HG03139 (cell line): Measurements from ENCODE around the gene CCDC85B.

Source experiments
- ATAC-seq: cut with Tn5 transposase; IDR thresholded peaks from one replicate; pipeline ENCODE4 v1.9.1; 2021; ENCODE audit not compliant: unreplicated experiment

CCDC85B gene

DNA sequence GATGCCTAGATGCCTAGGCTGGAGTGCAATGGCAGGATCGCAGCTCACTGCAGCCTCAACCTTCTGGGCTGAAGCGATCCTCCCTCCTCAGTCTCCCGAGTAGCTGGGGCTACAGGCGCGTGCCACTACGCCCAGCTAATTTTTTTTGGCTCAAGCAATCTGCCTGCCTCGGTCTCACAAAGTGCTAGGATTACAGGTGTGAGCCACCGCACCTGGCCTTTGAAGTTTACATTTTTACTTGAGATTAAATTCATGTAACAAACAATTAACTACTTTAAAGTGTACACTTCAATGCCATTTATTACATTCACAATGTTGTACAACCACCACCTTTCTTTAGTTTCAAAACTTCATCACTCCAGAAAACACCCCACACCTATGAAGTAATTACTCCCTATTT, 13.2 kb downstream of the CCDC85B start:
- no peak for ATAC-seq

DNA sequence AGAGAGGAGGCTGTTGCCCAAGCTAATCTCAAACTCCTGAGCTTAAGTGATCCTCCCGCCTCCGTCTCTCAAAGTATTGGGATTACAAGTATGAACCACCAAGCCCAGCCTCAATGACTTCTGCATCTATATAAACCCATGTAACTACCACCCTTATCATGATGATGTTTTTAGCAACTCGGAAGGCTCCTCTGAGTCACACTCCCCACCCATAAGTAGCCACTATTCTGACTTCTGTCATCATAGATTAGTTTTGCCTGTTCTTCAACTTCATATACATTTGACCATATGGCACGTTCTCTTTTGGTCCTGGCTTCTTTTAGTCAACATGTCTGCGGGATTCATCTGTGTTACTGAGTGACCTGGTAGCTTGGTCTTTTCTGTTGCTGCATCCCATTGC, 16.1 kb downstream of the CCDC85B start:
- ATAC-seq = no peak

DNA sequence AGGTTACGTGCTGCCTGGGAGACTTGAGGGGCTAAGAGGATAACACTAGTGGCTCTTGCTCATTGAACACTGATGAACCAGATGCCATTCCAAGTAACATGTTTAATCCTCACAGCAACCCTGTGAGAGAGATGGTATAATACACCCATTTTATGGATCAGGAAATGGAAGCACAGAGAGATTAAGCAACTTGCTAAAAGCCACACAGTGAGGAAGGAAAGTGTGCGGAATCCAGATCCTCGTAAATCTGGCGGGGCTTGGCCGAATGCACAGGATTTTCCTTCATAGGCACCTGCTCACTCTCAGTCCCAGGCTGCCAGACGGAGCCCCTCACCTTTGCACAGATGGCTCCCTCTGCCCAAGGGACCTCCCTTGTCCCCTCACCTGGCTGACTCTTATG, 17.4 kb downstream of the CCDC85B start:
- no peak for ATAC-seq

DNA sequence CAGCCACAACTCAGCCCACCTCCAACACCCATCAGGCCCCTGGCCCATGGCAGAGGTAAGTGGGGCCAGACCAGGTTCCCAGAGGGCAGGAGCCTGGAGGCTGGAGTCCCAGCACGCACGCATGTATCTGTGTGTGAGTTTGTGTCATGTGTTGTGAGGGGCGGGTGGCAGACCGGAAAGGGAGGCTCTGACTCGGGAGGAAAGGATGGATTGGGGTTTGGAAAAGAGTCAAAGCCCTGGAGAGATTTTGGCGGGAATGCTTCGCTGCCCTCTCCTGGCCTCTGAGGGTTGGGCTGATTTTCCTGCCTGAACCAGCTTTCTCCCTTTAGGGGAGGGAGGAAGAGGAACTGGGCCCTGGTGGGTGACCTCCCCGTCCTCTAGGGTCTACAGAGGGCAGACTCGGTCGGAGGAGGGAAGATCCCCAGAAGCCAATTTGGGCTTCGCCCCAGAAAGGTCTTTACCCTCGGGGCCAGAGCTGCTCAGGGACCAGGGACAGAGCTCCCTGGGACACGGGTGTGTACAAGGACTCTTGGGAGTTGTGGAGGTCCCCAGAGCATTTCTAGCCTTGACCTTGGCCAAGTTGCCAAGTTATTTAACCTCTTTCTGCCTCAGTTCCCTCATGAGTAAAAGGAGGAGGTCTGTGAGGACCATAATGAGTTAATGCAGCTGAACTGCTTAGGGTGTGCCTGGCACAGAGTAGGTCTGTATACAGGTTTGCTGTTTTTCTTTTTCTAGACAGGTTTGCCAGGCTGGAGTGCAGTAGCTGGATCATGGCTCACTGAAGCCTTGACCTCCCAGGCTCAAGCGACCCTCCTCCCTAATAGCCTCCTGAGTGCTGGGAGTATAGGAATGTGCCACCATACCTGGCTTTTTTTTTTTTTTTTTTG, 21.5 kb downstream of the CCDC85B start:
- ATAC-seq = no peak

DNA sequence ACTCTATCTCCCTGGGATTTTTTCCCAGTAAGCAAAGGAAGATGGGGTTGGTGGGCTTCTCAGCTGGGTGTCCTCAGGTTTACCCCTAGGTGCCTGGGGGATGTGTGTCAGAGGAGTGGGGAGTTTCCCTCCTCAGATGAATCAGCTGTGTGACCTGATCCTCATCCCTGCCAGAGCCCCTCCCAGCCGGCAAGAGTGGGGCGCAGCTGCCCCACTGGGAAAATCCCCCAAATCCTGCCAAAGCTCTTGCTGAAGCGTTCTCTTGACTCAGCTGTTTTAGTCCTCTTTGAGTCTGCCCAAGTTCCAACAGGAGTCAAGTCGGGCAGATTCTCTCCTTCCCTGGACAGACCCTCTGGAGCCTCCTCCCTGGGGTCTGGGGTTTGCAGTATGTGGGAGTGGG, 22.4 kb downstream of the CCDC85B start:
- no peak for ATAC-seq

DNA sequence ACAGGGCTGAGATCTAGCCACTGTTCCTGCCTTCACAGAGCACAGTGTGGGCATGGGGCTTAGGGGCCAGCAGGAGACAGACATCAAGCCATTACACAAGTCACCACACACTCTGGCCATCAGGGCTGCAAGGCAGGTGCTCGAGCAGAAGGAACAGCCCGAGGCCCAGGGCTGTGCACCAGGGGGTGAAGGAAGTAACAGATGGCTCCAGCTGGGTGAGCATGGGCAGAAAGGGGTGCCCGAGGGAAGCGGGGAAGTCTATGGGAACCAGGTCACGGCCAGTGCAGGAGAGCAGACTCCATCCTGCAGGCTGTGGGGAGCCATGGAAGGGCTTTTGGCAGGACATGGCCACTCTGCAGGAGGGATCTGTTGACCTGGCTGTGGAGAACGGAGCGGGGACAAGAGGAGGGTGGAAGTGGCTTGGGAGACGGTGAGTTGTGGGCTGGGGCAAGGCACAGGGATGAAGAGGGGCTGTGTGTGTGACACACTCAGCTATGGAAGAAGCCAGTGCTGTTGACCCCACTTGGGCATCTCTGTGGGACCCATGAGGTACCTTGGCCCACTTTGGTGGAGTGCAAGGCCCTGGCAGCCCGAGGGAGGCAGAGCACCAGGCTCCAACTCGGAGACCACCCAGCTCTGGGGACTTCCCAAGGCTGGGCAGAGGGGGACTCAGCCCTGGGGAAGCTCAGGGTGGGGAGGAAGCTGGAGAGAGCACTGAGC, 24.8 kb downstream of the CCDC85B start:
- no peak for ATAC-seq

DNA sequence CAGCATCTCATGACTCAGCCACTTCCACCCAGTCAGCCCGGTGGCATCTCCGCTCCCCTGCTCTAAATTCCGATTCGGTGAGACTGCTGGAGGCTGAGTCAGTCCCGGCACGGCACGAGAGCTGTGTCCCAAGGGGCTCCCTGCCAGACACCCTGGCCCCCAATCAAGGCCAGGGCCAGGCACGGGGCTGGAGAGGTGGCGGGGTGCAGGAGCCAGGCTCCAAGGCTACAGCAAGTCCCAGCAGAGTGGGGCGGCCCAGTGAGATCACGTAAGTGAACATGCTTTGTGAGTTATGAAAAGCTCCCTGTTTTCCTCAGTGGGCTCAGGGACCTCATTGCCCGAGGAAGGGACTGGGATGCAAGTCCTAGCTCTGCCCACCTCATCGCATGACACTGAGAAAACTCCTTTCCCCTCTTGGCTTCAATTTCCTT, 25.4 kb downstream of the CCDC85B start:
- ATAC-seq = no peak

DNA sequence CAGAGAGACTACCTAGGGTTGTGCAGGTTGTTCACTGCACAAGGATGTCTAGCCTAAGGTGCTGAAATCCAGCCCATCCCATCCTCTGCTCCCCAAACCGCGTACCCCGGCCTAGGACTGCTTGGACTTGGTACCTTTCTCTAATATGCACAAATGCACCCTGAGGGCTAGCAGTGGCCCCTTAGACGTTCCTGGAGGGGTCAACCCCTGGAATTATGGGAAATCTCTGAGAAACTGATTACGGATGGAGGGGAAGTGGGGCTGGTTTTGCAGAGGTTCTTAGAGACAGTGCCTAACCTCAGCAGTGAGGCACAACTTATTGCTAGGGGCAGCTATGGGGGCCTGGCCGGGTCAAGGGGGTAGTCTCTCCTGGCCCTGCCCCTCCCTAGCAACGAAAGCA, 25.9 kb downstream of the CCDC85B start:
- ATAC-seq = no peak

DNA sequence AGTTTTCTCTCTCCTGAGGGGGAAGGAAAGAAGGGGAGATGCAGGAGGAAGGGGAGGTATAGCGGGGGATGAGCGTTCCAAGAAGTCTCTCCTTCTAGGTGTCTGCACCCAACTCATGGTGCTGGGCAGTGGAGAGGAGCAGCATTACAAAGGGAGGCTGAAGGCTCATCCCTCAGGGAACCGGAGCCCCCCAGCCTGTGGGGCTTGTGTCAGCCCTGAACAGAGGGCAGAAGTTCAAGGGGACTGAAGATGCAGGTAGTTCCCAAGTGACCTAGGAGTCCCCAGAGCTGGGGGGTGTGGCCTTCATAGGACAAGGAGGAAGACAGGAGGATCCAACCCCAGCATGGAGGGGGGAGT, 26.6 kb downstream of the CCDC85B start:
- no peak for ATAC-seq

DNA sequence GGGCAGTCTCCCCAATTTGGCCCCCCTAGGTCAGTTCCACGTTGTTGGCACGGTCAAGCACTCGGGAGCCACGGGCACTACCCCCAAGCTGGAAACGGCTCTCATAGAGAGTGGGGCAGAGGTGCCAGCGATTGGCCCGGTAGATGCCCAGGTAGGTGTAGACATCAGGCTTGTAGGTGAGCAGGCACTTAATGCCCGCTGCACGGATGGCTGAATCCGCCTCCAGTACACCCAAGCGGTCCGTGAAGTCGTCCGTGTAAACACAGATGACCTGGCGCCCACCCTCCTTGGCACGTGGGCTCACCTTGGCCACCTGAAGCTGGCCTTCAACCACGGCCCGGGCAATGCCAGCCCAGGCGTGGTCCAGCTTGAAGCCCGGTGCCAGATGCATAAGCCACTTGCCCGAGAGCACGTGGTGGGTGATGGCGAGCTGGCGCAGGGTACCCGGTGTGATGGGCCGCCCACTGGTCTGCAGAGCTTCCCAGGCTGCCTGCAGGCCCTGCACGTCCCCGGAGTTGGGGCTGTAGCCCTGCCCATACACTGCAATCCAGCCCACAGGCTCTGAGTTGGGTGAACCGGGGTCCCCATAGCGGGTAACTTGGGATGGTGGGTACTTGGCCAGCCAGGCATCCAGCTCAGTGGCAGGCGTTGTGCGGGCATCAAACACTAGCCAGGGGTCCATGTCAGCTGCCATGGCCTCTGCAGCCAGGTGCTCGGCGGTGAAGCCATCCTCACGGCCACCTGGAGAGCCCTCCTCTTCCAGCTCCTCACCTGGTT, 27.1 kb downstream of the CCDC85B start:
- no peak for ATAC-seq

DNA sequence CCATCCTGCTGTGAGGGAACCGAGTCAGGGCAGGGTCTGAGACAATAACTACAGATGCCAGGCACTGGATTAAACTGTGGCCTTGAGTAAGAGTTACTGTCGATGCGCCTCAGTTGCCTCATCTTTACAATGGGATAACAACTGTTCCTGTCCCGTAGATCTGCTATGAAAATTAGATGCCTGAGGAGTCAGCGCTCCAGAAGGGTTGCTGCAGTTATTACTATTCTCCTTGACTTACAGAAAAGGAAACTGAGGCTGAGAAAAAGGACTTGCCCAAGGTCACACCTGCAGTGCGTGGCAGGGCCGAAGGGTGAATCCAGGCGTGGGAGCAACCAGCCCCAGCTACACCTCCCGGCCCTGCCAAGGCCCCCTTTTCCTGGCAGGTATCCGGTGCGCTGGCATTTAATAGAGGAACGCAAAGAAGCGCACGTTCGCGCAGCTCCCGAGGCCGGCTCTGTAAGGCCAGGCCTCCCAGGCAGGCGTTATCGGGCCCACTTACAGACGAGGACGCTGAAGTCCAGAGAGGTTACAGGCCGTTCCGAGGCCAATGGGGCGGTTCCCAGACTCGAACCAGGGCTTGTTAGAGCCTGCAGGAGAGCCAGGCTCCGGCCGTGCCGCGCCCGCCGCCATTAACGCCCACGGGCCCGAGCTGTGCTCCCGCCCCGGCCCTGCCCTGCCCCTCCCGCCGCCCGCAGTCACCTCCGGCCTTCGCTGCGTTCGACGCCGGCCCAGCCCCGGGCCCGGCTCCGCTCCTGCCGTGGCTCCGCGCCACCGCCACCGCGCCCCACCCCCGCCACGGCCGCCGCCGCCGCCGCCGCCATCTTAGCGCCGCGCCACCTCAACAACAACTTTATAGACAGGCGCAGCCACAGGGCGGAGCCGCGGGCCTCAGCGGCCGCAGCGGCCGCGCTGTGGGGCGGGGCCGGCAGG, 28.0 kb downstream of the CCDC85B start, which contains the start of gene C11orf68:
Gene C11orf68, minus strand, starts transcription at position 852 of the 930 bp plus-strand sequence. Its CDS starts 31 bp downstream, at position 821.
- ATAC-seq = peak; percentile 44

DNA sequence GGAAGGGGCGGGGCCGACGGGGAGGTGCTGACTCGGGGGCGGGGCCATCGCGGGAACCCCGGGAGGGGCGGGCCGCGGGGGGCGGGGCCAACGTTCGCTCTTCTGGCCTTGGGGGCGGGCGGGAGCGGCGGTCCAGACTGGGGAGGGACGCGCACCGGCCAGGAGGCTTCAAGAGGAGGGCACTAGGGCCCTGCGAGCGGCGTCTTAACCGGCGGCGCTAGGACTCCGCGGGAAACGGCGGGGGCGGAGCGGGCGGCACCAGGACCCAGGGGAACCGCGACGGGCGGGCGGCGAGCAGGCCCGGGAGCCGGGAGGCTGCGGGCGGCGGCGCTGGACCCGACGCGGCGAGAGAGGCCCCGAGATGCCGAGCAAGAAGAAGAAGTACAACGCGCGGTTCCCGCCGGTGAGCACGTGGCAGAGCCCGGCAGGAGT, 28.7 kb downstream of the CCDC85B start, which contains the start of gene DRAP1:
Gene DRAP1, plus strand, starts transcription at position 286 of the 432 bp plus-strand sequence. Its CDS starts 76 bp downstream, at position 362.
- ATAC-seq = peak; percentile 76

DNA sequence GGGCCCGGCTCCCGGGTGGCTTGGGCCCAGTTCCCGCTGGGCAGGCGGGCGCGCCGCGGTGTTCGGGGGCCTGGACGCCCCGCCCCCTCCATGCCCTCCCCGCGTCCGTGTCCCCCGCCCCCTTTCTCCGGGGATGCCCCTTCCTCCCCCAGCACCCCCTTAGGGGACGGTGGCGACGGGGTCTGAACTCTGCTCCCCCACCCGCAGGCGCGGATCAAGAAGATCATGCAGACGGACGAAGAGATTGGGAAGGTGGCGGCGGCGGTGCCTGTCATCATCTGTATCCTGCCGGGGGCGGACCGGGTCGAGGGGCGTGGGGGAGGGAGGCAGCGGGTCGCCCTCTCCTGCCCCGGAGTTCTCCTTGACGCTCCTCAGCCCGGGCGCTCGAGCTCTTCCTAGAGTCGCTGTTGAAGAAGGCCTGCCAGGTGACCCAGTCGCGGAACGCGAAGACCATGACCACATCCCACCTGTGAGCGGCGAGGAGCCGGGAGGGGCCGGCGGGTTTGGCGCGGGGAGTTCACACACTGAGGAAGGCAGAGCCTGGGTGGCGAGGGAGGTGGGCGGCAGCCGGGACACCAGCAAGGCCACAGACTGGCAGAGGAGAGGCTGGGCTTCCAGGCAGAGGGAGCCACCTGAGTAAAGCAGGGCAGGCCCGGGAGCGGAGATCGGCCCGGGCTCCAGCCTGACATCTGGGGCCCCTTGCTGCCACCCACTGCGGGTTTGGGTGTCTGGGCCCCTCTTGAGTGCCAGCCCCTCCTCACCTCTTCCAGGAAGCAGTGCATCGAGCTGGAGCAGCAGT, 29.3 kb downstream of the CCDC85B start:
- ATAC-seq = peak; percentile 12

DNA sequence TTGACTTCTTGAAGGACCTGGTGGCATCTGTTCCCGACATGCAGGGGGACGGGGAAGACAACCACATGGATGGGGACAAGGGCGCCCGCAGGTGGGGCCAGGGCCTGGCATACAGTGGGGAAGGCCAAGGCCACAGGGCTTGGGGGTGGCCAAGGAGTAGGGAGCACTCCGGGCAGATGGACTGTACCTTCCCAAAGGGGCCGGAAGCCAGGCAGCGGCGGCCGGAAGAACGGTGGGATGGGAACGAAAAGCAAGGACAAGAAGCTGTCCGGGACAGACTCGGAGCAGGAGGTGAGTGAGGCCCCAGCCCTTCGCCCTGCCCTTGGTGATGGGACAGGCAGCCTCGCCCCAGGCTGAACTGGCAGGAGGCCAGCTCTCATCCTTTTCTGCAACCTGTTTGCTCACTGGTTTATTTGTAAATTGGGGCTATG, 29.9 kb downstream of the CCDC85B start:
- ATAC-seq = no peak

DNA sequence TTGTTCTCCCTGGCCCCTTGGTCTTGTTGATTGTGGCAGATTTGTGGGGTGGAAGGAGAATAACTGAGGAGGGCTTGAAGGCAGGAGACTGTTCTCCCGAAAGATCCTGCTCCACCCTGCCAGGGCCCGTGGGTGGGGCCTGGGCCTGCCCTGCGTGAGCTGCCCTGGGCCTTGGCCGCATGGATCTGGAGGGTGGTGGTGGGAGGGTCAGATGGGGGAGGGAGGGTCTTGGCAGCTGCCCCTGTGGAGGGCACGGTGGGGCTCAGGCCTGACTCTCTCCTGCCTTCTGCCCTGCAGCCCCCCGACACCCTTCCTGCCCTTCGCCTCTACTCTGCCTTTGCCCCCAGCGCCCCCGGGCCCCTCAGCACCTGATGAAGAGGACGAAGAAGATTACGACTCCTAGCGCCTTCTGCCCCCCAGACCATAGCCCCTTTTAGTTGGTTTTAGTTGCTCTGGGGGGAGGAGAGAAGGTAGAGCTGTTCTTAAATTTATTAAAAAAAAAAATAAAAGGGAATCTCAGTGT, 30.6 kb downstream of the CCDC85B start:
- ATAC-seq = no peak

DNA sequence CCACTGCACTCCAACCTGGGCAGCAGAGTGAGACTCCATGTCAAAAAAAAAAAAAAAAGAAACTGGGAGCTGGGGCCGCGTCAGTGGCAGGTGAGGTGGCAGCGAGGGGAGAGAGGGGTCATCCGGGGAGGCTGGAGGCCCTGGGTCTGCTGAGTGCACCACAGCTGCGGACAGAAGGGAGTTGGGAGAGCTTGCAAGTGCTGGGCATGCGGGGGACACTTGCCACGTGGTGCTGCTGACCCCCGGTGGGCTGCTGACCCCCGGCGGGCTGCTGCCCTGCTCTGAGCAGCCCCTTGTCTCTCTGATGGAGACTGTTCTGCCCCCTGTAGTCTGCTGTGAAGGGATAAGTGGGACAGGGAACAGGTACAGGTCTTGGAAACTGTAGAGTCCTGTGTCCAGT, 31.4 kb downstream of the CCDC85B start:
- ATAC-seq = no peak

DNA sequence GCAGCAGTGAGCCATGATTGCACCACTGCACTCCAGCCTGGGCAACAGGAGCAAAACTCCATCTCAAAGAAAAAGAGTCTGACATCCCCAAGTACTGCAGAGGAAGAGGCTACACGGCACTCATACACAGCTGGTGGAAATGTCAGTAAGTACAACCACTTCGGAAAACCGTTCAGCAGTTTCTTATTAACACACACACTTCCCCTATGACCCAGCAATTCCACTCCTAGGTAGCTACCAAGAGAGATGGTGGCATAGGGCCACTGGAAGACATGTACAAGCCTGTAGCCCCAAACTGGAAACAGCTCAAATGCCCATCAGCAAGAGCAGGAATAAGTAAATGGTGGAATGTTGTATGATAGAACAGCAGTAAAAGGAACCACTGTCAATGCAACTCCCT, 32.1 kb downstream of the CCDC85B start:
- ATAC-seq = no peak

DNA sequence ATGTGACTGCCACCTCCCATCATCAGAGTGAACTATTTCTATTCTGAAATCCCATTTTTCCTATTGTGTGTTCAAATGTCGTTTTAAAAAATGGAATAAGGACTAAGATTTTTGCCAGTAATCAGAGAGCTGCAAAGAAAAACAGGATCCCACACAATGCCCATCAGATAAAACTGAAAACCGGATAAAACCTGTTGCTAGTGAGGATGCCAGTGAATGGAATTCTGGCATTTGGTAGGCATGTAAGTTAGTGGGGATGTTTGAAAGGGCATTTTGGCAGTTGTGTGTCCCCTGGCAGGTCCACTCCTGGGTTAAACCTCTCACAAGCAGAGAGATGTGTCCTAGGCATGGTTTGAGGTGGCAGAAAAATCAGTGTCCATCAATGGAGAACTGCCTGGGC, 34.9 kb downstream of the CCDC85B start:
- ATAC-seq = no peak

DNA sequence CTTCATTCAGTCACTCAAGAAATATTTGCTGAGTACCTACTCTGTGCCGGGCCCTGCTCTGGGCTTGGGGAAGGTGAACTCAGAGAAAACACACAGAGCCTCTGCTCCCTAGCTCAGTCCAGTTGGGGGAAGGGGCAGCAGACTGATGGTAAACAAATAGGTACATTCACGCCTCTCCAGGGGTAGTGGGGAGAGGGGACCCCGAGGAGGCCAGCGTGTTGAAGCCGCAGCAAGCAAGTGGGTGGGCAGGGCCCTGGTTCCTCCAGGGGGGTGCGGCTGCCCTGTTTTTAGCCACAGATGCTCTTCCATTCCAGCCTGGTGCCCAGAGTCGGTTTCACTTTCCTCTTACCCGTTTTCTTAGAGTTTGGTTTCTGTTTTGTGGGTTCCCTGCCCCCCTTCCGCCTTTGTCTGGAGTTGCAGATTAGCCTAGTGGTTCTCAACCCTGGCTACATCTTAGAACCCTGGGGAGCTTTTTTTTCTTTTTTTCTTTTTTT, 37.5 kb downstream of the CCDC85B start:
- peak; percentile 76 for ATAC-seq
